Measurements from ENCODE around the gene CFAP100.

- TF ChIP-seq CTCF (IDR thresholded peaks at IDR 0.05) (no peak), POLR2A (IDR thresholded peaks at IDR 0.05) (no peak)
Measured at GRCh38 chr3:126454025-126454424, 59.3 kb downstream of the CFAP100 start.

Data from esophagus squamous epithelium (tissue), 4 donors.